Measurements from ENCODE around the gene PRR23C. TPM values are rescaled to one million over a fixed set of nuclear protein-coding genes. Genes with fewer than 3 reads are reported as not detected.
"Not testable (repeated sequence)": the region's sequence is repeated elsewhere in the genome, so short reads cannot be mapped to it uniquely, and the experiment has no call there.

The PRR23C gene
- total and polyA plus RNA-seq, 4 donors: not detected

DNA sequence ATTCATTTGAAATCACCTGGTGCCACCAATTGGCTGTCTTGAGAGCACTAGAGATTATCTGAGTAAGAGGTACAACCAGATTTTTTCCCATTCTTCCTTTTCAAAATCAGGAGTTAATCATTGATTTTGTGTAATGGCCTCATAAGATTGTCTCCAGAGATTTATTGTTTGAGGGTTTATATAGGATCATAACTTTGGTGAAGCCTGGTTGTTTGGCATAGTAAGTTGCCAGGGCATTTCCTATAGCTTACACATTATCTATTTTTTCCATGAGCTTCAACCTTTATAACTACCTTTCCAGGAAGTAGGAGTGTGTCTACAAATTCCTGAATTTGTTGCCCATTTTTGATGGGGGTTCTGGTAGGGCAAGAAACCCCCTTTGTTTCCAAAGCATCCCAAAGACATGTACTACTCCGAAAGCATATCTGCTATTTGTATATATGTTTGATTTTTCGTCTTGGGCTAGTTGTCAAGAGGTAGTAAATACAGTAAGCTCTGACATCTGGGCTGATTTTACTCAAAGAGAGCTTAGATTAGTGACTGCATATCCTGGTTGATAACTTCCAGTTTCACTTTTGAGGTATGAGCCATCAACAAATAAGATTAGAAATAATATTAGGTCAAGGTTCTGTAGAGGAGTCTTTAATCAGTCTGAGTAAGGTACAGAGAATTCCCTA, 12.2 kb downstream of the PRR23C start:
- peaks cover 0 to 4% (median 1%) of the 10 kb centered on the region in 4 donors for H3K9me3 ChIP-seq (ENCODE audit: control insufficient read depth in 4 of 4, insufficient read depth in 3 of 4, low read length in 3 of 4)
- H3K27me3 ChIP-seq (ENCODE audit: control insufficient read depth in 3 of 3, insufficient read depth in 3 of 3, low read length in 2 of 3): no peaks in the 10 kb centered on the region
- H3K4me3 ChIP-seq: no peak overlapping the region
- H3K27ac ChIP-seq (ENCODE audit: low read depth in 1 of 2, low read length in 1 of 2): no peak overlapping the region
- H3K4me1 ChIP-seq (ENCODE audit: control insufficient read depth in 5 of 5, insufficient read depth in 5 of 5, low read length in 5 of 5): no peaks in the 10 kb centered on the region
- TF ChIP-seq, protein P1, sequence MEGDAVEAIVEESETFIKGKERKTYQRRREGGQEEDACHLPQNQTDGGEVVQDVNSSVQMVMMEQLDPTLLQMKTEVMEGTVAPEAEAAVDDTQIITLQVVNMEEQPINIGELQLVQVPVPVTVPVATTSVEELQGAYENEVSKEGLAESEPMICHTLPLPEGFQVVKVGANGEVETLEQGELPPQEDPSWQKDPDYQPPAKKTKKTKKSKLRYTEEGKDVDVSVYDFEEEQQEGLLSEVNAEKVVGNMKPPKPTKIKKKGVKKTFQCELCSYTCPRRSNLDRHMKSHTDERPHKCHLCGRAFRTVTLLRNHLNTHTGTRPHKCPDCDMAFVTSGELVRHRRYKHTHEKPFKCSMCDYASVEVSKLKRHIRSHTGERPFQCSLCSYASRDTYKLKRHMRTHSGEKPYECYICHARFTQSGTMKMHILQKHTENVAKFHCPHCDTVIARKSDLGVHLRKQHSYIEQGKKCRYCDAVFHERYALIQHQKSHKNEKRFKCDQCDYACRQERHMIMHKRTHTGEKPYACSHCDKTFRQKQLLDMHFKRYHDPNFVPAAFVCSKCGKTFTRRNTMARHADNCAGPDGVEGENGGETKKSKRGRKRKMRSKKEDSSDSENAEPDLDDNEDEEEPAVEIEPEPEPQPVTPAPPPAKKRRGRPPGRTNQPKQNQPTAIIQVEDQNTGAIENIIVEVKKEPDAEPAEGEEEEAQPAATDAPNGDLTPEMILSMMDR (IDR thresholded peaks at IDR 0.05; ENCODE audit: control extremely low read depth, extremely low read depth): no peak
- H3K36me3 ChIP-seq (ENCODE audit: control insufficient read depth in 4 of 4, insufficient read depth in 4 of 4, low read length in 4 of 4): no peaks in the 10 kb centered on the region
- H3K9ac ChIP-seq (ENCODE audit: insufficient read depth in 1 of 2, low read length in 2 of 2): no peak overlapping the region
- DNase-seq: no peak
- WGBS, 2 donors: 78 to 87% methylated on average over 2 of the region's 2 CpGs
- ATAC-seq (ENCODE audit: insufficient read depth, low FRiP score): no peak

DNA sequence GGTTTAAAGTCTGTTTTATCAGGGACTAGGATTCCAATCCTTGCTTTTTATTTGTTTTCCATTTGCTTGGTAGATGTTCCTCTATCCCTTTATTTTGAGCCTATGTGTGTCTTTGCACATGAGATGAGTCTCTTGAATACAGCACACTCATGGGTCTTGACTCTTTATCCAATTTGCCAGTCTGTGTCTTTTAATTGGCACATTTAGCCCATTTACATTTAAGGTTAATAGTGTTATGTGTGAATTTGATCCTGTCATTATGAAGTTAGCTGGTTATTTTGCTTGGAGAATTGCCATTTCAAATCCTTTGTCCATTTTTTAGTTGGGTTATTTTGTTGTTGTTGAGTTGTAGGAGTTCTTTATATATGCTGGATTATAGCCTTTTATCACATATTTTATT, 14.1 kb downstream of the PRR23C start:
- H3K9ac ChIP-seq (ENCODE audit: insufficient read depth in 1 of 2, low read length in 2 of 2); H3K27ac ChIP-seq (ENCODE audit: low read depth in 1 of 2, low read length in 1 of 2); H3K4me1 ChIP-seq (ENCODE audit: control insufficient read depth in 5 of 5, insufficient read depth in 5 of 5, low read length in 5 of 5); H3K27me3 ChIP-seq (ENCODE audit: control insufficient read depth in 3 of 3, insufficient read depth in 3 of 3, low read length in 2 of 3); H3K36me3 ChIP-seq (ENCODE audit: control insufficient read depth in 4 of 4, insufficient read depth in 4 of 4, low read length in 4 of 4); ATAC-seq (ENCODE audit: insufficient read depth, low FRiP score); H3K4me3 ChIP-seq; DNase-seq; H3K9me3 ChIP-seq (ENCODE audit: control insufficient read depth in 4 of 4, insufficient read depth in 3 of 4, low read length in 3 of 4): not testable (repeated sequence)

DNA sequence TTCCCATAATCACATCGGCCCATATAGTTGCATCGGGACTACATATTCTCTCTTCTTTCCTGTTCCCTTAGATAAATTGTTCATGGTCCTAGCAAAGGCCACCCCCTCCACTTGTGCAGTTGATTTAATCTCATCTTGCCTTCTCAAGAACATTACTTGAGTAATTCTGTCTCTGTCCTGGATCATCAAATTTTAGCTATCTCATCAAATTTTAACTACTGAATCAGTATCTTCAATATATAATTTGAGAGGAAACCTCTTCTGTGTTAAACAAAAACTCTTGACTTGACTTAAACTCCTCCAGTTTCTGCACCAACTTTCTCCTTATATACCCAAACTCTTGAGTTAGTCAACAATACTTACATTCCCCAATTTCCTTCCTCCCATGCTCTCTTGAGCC, 19.7 kb downstream of the PRR23C start:
- DNase-seq (no peak), ATAC-seq (ENCODE audit: insufficient read depth, low FRiP score) (no peak)
- no peak overlapping the region for H3K27ac ChIP-seq (ENCODE audit: low read depth in 1 of 2, low read length in 1 of 2)
- no peaks in the 10 kb centered on the region for H3K36me3 ChIP-seq (ENCODE audit: control insufficient read depth in 4 of 4, insufficient read depth in 4 of 4, low read length in 4 of 4)
- WGBS, 2 donors: 93 to 95% methylated on average over 2 of the region's 2 CpGs
- no peak overlapping the region for H3K4me3 ChIP-seq
- TF ChIP-seq, protein P1 (IDR thresholded peaks at IDR 0.05; ENCODE audit: control extremely low read depth, extremely low read depth): no peak
- no peaks in the 10 kb centered on the region for H3K4me1 ChIP-seq (ENCODE audit: control insufficient read depth in 5 of 5, insufficient read depth in 5 of 5, low read length in 5 of 5)
- no peak overlapping the region for H3K9ac ChIP-seq (ENCODE audit: insufficient read depth in 1 of 2, low read length in 2 of 2)
- peaks cover 0 to 11% (median 1%) of the 10 kb centered on the region in 4 donors for H3K9me3 ChIP-seq (ENCODE audit: control insufficient read depth in 4 of 4, insufficient read depth in 3 of 4, low read length in 3 of 4)
- no peaks in the 10 kb centered on the region for H3K27me3 ChIP-seq (ENCODE audit: control insufficient read depth in 3 of 3, insufficient read depth in 3 of 3, low read length in 2 of 3)

GRCh38 chr3:139020868-139021234, 23.8 kb downstream of the PRR23C start, which contains the start of gene PRR23B:
Gene PRR23B (minus strand): TSS chr3:139020926. CDS start chr3:139020661, 265 bp downstream.
- TF ChIP-seq, protein P1 (IDR thresholded peaks at IDR 0.05; ENCODE audit: control extremely low read depth, extremely low read depth): no peak
- no peak for DNase-seq
- Histone ChIP-seq H3K27ac (ENCODE audit: low read depth in 1 of 2, low read length in 1 of 2) (no peak within 1 kb of the TSS), H3K9ac (ENCODE audit: insufficient read depth in 1 of 2, low read length in 2 of 2) (no peak within 1 kb of the TSS), H3K9me3 (ENCODE audit: control insufficient read depth in 4 of 4, insufficient read depth in 3 of 4, low read length in 3 of 4) (peaks cover 0 to 14% (median 1%) of the 10 kb centered on the region in 4 donors), H3K4me1 (ENCODE audit: control insufficient read depth in 5 of 5, insufficient read depth in 5 of 5, low read length in 5 of 5) (no peaks in the 10 kb centered on the region), H3K27me3 (ENCODE audit: control insufficient read depth in 3 of 3, insufficient read depth in 3 of 3, low read length in 2 of 3) (no peaks in the 10 kb centered on the region), H3K36me3 (ENCODE audit: control insufficient read depth in 4 of 4, insufficient read depth in 4 of 4, low read length in 4 of 4) (no peaks in the 10 kb centered on the region), H3K4me3 (no peak within 1 kb of the TSS)
- no peak for ATAC-seq (ENCODE audit: insufficient read depth, low FRiP score)
- 58 to 60% methylated on average over 15 to 19 of the region's 19 CpGs for WGBS, 2 donors
